HG02759 (cell line): Measurements from ENCODE around the gene ZNF627.
"Not testable (repeated sequence)": the region's sequence is repeated elsewhere in the genome, so short reads cannot be mapped to it uniquely, and the experiment has no call there.

Experiments used
- ATAC-seq: cut with Tn5 transposase; IDR thresholded peaks from one replicate; pipeline ENCODE4 v1.9.1; 2021; ENCODE audit warnings: mild to moderate bottlenecking, moderate library complexity; ENCODE audit not compliant: unreplicated experiment

The ZNF627 gene

DNA sequence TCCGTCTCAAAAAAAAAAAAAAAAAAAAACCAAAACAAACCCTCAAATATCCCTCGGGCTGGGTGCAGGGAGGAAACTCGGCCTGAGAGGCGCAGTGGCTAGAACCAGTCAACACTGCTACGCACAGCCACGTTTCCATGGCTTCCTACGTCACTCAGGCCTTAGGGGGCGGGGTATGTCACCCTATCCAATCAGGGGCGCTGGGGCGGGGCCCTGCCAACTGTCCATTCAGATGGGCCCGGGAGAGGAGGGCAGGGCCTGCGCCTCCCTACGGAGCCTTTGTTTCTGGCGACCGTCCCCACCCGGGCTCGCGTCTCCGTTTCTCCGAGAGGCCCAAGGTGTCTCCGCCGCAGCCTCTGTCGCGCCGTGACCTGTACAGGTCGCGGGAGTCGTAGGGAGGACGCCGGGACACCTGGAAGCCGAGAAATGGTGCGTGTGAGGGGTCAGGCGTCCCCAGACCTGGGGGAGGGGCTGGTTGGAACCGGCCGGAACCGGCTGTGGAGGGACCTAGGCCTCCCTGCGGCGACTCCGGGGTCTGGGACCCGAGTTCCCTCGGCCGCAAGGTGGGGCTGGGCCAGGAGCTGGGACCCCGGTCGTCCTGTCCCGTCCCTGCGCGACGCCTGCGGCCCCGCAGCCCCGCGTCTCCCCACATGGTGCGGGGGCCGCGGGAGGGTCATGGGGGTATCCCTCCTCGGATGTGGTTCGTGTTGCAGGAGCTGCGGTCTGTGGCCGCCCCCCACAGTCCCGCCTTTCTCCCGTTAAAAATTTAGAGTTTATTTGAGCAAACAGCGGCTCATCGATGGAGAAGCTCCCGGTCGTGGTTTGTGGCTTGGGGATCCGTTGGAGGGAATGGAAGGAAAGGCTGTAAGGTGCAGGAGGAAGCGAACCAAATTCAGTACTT, at the start of gene ZNF627:
TSS of gene ZNF627 (plus strand) at position 282 of the 901 bp plus-strand sequence. CDS start at position 427, 145 bp downstream.
- peak; percentile 97 for ATAC-seq

DNA sequence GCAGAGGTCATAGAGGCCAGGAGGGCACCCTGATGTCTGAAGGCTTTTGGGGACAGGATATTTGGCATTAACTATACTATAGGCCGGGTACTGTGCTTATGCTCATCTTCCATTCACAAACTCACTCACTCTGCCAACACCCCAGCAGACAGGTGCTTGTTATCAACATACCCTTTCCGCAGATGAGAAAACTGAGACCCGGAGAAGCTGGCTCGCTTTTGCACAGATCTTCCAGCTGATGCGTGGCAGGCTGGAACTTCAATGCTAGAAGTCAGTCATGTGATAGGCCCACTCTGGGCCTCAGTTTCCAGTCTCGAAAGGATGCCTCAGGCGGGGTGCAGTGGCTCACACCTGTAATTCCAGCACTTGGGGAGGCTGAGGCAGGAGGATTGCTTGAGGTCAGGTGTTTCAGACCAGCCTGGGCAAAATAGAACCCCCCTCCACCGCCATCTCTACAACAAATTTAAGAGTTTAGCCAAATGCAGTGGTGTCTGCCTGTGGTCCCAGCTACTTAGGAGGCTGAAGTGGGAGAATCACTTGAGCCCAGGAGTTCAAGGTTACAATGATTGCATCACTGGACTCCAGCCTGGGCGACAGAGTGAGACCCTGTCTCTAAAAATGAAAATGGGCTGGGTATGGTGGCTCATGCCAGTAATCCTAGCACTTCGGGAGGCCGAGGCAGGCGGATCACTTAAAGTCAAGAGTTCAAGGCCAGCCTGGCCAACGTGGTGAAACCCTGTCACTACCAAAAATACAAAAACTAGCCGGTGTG, 49.2 kb upstream of the ZNF627 start:
- ATAC-seq, result no peak

DNA sequence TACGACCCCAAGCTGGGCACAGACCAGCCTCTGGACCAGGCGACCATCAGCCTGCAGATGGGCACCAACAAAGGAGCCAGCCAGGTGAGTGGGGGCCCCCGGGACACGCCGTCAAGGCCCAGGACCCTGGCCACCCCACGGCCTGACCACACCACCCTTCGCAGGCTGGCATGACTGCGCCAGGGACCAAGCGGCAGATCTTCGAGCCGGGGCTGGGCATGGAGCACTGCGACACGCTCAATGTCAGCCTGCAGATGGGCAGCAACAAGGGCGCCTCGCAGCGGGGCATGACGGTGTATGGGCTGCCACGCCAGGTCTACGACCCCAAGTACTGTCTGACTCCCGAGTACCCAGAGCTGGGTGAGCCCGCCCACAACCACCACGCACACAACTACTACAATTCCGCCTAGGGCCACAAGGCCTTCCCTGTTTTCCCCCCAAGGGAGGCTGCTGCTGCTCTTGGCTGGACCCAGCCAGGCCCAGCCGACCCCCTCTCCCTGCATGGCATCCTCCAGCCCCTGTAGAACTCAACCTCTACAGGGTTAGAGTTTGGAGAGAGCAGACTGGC, 47.8 kb upstream of the ZNF627 start:
- ATAC-seq, result no peak

DNA sequence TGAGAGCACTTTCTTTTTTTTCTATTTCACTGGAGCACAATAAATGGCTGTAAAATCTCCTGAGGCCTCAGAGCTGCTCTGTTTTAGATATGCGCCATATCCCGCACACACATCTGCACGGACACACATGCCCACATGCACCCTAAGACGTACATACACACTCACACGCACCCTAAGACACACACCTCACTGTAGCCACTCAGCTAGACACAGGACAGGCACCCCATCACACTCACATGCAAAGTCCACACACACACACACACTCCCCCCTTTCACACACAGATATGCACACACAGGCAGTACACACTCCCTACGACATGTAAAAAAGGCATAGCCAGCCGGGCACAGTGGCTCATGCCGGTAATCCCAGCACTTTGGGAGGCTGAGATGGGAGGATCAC, 47.0 kb upstream of the ZNF627 start:
- no peak for ATAC-seq

DNA sequence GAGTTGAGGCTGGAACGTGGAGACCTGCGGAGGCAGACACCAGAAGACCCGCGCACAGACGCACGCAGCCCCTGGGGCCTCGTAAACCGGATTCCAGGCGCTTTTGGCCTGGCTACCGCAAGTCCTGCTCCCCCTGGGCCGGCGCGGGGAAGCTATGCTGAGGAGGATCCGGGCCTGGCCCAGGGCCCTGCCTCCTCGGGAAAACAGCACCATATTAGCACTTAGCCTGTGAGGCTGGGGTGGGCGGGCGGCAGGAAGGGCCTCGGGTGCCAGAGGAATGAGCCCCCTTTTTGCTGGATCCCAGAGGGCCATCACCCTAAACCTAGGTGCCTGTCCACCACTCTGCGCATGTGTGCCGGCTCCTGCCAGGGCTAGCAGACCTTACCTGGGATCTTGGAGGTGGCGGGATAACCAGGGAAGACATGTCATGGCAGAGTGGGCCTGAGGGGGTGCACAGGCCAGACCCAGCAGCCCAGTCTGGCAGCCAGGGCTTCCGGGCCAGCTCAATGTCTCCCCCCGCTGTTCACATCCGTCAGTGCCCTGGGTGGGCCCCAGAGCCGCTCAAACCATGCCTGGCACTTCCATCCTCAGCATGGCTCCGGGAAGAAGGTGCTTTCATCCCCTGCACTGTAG, 45.6 kb upstream of the ZNF627 start:
- ATAC-seq, result no peak

DNA sequence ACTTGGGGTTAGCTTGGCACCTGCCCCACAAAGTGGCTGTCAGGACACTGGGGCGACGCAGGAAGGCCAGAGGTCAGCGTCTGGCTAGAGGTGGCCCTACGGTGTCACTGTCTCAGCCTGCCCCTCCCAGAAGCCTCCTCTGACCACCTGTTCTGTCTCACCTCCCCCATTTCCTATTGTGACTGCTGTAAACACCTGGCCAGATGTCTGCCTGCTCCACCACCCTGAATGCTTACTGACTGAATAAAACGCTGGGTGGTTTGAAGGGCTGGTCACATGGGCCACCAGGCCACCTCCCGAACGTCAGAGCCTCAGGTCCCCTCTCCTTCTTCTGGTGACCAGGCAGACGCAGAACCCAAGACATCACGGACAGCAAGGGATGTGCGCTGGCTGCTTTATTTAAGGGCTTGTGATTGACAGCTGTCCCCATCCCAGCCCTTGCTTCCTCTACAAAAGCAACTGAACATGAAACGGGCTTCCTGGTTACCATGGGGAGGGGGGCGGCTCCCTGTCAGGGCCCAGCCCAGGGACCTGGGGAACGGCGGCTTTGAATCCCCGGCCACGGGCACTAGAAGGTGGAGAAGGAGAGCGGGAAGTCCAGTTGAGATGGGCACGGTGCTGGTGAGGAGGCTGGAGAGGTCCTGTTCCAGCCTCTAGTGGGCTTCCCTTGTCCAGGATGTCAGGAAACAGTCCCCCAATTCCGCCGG, 44.5 kb upstream of the ZNF627 start:
- no peak for ATAC-seq

DNA sequence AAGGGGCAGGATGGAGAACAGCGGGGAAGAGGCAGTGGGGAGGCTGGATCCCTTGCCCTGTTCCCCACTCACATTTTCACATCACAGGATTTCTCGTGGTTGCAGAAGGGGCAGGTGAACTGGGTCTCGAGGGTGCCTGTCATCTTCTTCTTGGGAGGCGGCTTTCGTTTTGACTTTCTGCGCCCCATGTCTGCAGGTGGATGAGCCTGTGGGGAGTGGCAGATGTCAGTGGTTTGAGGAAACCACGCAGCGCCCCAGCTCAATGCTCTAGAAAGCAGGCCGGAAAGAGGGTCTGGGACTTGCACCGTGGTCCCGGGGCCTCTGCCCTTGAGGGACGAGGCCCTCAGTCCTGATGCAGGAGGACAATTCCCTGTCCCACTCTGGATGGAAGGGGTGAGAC, 43.1 kb upstream of the ZNF627 start:
- ATAC-seq, result no peak

DNA sequence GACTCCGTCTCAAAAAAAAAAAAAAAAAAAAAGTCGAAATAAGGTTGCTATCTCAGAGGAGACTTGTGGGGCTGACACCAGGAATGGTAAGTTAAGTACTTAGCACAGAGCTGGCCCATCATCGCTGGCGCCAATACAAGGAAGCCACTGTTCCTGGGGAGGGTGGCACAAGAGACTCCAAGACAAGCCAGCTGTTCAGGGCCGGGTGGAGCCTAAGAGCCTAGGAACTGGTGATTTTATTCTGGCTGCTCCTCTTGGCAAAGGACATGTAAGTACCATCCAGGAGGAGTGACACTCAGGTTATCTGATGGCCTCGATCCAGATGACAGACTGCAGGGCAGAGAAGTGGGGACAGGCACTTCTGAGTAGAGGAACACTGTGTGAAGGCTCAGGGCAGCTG, 42.0 kb upstream of the ZNF627 start:
- ATAC-seq, result no peak

DNA sequence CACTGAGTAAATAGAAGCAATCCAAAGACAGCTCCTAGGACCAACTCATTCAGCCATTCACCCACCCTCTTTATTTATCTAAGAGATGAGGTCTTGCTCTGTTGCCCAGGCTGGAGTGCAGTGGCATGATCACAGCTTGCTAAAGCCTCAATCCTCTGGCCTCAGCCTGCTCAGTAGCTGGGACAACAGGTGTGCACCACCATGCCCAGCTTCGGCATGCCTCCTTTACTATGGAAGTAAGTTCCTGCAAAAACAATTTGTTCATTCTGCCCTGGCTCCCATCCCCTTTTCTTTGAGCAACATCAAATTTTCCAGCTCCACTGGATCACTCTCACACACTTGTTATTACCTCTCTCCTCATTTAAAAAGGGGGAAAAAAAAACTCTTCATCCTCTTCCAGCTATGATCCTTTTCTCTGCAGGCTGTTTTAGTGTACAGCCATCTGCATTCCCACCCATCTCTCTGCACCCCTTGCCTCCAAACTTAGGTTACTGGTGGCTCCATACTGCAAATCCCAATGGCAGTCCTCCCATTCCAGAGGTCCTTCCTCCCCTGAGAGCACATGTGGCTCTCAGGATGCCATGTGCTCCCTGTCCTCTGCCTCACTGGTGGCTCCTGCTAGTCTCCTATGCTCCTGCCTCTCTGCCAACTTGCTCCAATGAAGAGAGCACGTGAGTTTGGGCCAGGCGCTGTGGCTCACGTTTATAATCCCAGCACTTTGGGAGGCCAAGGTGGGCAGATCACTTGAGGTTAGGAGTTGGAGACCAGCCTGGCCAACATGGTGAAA, 40.5 kb upstream of the ZNF627 start:
- ATAC-seq, result no peak

DNA sequence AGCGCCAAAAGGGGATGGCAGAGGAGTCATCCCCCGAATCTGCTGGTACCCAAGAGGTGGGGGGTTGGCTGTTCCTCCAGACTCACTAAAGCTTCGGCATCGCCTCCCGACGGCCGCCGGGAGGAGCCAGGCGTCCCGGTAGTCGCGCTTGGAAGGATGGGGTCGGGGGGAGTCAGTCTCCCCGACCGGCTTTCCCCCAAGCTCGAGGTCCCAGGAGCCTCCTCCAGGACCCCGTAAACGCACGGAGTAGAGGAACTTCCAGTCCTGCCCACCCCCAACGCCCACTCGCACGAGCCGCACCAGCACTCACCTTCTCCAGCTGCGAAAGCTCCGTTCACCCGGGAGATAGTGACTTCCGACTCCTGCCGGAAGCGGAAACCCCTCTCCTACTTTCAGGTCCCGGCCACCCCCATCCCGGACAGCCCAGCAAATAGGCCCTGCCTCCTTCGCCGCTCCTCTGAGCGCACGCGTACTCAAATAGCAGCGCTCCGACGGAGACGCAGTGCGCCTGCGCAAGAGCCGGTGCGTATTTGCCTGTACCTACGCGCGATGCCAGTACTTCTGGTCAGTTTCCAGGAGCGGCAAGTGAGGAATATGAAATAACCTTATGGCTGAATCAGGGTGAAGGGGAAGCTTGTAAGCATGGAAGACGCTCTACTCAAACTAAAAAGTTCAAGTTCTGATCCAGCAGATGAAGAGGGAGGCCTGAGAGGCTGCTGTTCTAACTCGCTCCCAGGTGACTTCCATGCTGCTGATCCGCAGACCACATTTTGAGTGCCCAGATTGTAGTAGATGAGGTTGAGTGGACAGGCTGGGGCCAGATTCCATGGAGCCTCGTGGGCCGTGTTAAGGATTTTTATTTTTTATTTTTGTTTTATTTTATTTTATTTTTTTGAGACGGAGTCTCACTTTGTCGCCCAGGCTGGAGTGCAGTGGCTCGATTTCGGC, 38.1 kb upstream of the ZNF627 start, which contains the start of gene ELOF1:
TSS of gene ELOF1 (minus strand) at position 350 of the 948 bp plus-strand sequence. CDS start 4,883 bp downstream, outside the sequence.
- peak; percentile 83 for ATAC-seq

DNA sequence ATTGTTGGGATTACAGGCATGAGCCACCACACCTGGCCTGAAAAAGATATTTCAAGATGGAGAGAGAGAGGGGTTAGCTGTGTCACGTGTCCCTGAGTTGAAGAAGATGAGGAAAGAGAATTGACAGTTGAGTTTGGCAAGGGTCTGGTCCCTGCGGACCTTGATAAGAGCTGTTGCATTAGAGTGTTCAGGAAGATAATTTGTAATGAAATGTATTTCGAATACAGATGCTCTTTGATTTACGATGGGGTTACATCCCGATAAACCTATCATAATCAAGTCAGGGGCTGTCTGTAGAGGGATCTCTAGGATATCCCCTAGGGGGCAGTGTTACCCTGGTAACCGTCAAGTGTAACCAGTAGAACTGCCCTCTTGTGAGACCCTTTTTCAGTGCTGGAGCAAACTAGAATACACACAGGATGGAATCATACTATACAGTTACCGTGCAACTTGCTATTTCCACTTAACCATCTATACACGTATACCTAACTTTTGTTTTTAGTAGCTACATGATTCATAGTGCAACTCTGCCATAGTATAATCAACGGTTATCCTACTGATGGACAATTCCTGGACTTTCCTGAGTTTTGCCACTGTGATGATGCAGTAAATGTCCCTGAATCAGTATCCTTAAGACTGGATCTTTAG, 36.8 kb upstream of the ZNF627 start:
- peak; percentile 40 for ATAC-seq

DNA sequence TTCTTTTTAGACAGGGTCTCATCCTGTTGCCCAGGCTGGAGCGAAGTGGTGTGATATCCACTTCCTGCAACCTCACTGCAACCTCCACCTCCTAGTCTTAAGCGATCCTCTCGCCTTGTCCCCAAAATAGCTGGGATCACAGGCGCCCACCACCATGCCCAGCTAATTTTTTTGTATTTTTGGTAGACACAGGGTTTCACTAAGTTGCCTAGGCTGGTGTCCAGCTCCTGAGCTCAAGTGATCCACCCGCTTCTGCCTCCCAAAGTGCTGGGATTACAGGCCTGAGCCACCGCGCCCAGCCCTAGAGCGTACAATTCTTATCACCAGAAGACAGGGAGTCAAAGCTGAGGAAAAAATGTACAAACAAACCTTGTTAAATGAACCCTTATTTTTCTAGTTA, 33.8 kb upstream of the ZNF627 start:
- ATAC-seq, result no peak

DNA sequence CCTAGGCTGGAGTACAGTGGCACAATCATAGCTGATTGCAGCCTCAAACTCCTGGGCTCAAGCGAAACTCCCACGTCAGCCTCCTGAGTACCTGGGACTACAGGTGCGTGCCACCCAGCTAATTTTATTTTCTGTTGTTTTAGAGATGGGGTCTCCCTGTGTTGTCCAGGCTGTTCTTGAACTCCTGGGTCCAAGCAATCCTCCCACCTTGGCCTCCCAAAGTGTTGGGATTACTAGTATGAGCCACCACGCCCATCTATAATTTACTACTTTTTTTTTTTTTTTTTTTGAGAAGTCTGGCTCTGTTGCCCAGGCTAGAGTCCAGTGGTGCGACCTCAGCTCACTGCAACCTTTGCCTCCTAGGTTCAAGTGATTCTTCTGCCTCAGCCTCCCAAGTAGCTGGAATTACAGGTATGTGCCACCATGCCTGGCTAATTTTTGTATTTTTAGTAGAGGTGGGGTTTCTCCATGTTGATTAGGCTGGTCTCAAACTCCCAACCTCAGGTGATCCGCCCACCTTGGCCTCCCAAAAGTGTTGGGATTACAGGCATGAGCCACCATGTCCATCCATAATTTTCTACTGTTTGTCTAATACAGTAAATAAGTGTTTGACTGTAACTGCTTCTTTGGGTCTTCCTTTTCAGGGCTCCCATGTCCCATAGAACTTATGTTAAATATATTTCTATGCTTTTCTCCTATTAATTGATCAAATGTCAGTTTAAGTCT, 33.0 kb upstream of the ZNF627 start:
- ATAC-seq, result not testable (repeated sequence)

DNA sequence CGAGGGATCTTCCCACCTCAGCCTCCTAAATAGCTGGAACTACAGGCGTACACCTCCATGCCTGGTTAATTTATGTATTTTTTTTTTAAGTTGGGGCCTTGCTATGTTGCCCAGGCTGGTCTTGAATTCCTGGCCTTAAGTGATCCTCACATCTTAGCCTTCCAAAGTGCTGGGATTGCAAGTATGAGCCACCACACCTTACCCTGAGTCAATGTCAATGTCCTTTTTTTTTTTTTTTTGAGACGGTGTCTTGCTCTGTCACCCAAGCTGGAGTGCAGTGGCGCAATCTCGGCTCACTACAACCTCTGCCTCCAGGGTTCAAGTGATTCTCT, 31.7 kb upstream of the ZNF627 start:
- ATAC-seq, result not testable (repeated sequence)

DNA sequence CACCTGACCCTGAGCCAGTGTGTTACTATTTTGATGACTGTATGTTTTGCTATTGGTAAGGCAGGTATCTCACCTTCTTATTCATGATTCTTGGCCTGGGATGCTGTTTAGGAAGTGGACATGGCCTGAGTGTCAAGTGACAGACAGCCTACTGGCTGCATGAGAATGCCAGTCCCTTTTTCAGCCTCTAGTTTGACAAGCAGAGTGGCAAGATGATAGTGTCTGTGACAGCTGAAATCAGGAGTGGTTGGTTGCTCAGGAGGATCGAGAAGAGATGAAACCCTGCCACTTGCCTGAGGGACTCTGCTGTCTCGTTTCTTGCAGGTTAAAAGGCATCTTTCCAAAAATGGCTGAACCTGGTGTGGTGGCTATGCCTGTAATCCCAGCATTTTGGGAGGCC, 31.1 kb upstream of the ZNF627 start:
- no peak for ATAC-seq

DNA sequence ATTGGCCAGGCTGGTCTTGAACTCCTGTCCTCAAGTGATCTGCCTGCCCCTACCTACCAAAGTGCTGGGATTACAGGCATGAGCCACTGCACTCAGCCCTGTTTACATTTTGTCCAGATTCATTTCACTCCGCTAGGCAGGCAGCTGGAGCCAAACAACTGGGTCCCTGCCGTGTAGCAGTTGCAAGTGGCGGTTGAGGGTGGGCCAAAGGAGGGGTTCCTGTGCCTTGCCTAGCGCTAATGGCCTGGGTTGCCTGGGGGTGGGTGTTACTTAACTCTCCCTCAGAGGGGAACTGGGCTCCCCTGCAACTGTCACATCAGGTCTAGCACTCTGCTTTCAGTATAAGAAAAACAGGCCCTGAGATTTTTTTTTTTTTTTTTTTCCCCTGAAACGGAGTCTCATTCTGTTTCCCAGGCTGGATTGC, 27.2 kb upstream of the ZNF627 start:
- no peak for ATAC-seq

DNA sequence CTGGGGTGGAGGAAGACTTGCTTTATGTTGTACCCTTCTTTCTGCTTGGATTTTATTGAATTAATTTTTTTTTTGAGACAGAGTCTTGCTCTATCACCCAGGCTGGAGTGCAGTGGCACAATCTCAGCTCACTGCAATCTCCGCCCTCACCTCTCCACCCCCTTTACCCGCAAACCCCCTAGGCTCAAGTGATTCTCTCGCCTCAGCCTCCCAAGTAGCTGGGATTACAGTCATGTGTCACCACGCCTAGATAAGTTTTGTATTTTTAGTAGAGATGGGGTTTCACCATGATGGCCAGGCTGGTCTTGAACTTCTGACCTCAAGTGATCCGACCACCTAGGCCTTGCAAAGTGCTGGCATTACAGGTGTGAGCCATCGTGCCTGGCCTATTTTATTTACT, 23.9 kb upstream of the ZNF627 start:
- not testable (repeated sequence) for ATAC-seq
